Rectal smooth muscle tissue (tissue), 1 donor: ENCODE data around the gene ATRAID.

Experiments used
- H3K27ac ChIP-seq: one replicate; pipeline ENCODE4 v1.7.0; 2013; ENCODE audit warnings: low read depth, low read length, inconsistent platforms
- H3K27me3 ChIP-seq: one replicate; pipeline ENCODE4 v1.7.0; 2013; ENCODE audit warnings: low read length; ENCODE audit not compliant: control insufficient read depth, insufficient read depth
- H3K36me3 ChIP-seq: one replicate; pipeline ENCODE4 v1.7.0; 2013; ENCODE audit warnings: low read length; ENCODE audit not compliant: control insufficient read depth, insufficient read depth
- H3K4me1 ChIP-seq: one replicate; pipeline ENCODE4 v1.7.0; 2013; ENCODE audit warnings: low read length; ENCODE audit not compliant: control insufficient read depth, insufficient read depth
- H3K4me3 ChIP-seq: one replicate; pipeline ENCODE4 v1.7.0; 2013; ENCODE audit warnings: low read length
- H3K9ac ChIP-seq: one replicate; pipeline ENCODE4 v1.7.0; 2013; ENCODE audit warnings: low read length

The ATRAID gene

DNA sequence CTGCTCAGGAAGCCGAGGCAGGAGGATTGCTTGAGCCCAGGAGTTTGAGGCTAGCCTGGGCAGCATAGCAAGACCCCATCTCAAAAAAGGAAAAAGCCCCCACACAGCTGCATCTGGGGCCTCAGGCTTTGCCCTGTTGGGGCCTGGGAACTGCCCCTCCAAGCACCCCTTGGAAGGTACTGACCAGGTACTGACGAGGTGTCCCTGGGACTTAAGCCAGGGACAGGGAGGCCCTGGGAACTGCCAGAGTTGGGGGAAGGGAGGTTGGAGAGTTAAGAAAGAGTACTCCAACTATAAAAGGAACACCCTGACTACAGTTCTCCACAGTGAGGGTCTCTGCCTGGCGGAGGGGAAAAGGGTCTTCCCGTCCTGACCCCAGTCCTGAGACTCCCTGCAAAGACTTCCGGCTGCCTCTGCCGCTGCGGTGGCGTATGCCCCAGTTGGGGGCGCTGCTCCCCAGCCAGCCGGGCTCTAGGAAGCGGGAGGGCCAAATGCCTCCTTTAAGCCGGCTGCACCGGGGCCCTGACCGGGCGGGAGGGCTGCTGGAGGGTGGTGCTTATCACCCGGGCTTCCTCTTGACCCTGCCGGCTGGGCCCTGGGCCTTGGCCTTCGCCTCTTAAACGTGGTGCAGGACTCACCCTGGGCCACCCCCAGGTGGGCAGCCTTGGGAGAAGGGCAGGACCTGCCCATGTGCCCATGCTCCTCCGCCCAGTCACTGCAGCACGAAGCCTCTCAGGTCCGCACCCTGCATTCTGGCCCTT lies 38.2 kb downstream of the ATRAID start:
- no peaks in the 10 kb centered on the region for H3K27me3 ChIP-seq
- no peak overlapping the region for H3K27ac ChIP-seq
- no peaks in the 10 kb centered on the region for H3K36me3 ChIP-seq
- H3K4me3 ChIP-seq = no peak overlapping the region
- H3K9ac ChIP-seq = no peak overlapping the region
- H3K4me1 ChIP-seq = no peaks in the 10 kb centered on the region

DNA sequence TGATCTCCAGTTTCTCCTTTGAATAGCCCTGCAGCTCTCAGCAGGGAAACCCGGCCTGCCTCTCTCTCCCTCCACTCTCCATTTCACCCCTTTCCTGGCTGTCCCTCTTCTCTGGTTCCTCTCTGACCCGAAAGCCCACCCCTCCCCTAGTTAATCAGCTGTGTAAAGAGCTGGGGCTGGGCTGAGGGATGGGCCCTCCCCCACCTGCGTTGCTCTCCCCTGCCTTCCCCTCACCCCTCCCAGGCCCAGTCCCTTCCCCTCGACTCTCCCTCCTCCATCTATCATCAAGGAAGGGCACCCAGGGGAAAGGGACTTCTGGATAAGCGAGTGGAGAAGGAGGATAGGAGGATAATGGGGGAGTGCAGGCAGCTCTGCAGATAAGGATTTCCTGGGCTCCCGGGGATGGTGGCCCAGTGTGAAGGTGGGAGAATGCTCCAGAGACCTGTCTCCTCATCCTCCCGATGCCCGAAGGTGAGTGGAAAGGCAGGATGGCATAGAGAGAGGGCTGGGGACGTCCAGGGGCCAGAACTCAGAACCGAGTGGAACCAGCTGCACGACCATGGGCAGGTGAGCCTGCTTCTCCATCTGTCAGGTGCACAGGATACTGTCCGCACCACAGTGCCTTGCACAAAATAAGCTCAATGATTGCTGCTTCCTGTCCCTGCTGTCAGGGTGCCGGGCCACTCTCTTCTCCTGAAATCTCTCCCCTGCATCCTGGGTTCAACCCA lies 39.0 kb downstream of the ATRAID start:
- Histone ChIP-seq H3K27me3 (no peaks in the 10 kb centered on the region), H3K27ac (no peak overlapping the region), H3K4me3 (no peak overlapping the region), H3K9ac (no peak overlapping the region), H3K36me3 (no peaks in the 10 kb centered on the region), H3K4me1 (no peaks in the 10 kb centered on the region)

GRCh38 chr2:27251766-27252165 lies 39.9 kb downstream of the ATRAID start:
- H3K9ac ChIP-seq = no peak overlapping the region
- no peak overlapping the region for H3K27ac ChIP-seq
- no peaks in the 10 kb centered on the region for H3K36me3 ChIP-seq
- H3K27me3 ChIP-seq = no peaks in the 10 kb centered on the region
- H3K4me1 ChIP-seq = no peaks in the 10 kb centered on the region
- H3K4me3 ChIP-seq = no peak overlapping the region

DNA sequence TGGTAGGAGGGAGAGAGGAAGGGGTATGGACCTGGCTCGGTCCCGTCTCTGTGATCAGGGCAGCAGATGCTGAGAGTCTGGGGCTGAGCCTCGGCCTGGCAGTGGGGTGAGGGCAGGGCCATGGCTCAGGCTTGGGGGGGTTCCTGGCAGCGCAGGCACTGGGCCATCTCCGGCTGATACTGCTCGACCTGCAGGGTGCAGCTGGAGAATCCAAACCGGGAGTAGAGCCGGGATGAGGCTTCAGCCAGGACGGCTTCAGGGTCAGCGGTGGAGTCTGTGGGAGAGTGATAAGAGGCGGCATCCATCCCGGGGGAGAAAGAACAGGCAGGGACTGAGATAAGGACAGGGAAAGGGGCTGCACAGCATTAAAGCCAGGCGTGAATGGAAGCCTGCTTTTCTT lies 43.3 kb downstream of the ATRAID start:
- no peak overlapping the region for H3K4me3 ChIP-seq
- no peak overlapping the region for H3K27ac ChIP-seq
- H3K36me3 ChIP-seq = no peaks in the 10 kb centered on the region
- no peak overlapping the region for H3K9ac ChIP-seq
- peaks cover 14% of the 10 kb centered on the region for H3K27me3 ChIP-seq
- no peaks in the 10 kb centered on the region for H3K4me1 ChIP-seq

DNA sequence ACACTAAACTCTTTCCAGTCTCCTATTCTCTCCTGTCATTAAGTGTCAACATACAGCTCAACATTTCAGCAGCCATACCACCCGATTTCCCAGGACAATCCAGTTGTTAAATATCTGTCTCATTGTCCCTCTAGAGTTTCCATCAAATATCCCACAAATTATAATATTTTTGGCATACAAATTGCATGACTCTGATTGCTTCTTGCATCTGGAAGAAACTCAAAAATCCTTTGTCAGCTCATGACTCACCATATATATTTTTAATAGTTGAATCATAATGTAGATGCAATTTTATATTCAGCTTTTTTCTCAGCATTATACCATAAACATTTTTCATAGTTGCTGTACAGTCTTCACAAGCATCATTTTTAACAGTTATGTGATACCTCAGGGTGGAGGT lies 43.8 kb downstream of the ATRAID start:
- H3K4me3 ChIP-seq = no peak overlapping the region
- H3K36me3 ChIP-seq = no peaks in the 10 kb centered on the region
- H3K9ac ChIP-seq = no peak overlapping the region
- H3K4me1 ChIP-seq = no peaks in the 10 kb centered on the region
- no peak overlapping the region for H3K27ac ChIP-seq
- H3K27me3 ChIP-seq = peaks cover 18% of the 10 kb centered on the region

DNA sequence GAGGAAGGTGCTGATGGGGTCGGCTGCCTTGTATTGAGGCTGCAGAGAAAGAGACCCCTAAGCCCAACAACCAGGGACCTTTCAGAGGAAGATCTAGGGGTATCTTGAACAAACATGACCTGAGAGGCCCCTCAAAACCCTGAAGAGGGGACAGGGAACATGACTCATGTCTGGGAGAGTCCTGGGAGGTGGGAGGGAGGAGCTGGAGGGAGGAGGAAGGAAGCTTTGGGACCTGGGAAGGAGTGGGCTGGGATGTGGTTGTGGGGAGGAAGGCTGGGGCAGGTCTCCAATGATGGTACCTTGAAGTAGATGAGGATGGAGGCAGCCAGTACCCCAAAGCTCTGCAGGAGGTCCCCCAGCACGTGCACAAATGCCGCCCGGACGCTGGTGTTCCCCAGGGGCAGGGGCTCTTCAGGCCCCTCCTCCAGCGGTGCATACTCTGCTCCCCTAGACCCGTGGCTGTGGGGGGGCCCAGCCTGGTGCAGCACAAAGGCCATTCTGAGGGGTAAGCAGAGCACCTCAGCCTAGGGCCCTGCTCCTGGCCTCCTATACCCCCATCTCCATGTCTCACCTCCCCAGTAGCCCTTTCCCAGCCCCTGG lies 45.1 kb downstream of the ATRAID start:
- Histone ChIP-seq H3K4me1 (no peaks in the 10 kb centered on the region), H3K27ac (no peak overlapping the region), H3K27me3 (peaks cover 27% of the 10 kb centered on the region), H3K36me3 (no peaks in the 10 kb centered on the region), H3K4me3 (no peak overlapping the region), H3K9ac (no peak overlapping the region)

DNA sequence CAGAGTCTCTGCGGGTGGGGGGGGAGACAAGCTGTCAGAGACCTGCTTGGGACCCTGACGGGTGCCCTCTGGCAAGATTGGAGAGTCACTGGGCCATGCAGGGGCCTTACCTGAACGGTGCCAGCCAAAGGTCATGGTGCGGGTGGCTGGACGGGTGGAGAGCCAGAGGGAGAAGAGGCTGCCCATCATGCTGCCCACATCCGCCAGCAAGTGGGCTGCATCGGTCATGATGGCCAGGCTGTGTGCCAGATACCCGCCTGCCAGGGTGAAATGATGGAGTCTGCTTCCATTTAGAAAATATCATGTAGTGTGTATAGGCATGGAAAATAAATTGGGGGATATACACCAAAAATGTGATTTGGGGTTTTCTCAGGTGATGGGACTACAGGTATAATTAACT lies 46.2 kb downstream of the ATRAID start:
- H3K27me3 ChIP-seq = peaks cover 32% of the 10 kb centered on the region
- no peaks in the 10 kb centered on the region for H3K4me1 ChIP-seq
- H3K9ac ChIP-seq = no peak overlapping the region
- no peak overlapping the region for H3K27ac ChIP-seq
- no peaks in the 10 kb centered on the region for H3K36me3 ChIP-seq
- no peak overlapping the region for H3K4me3 ChIP-seq

GRCh38 chr2:27261241-27261925 lies 49.5 kb downstream of the ATRAID start:
- no peak overlapping the region for H3K27ac ChIP-seq
- peaks cover 47% of the 10 kb centered on the region for H3K27me3 ChIP-seq
- H3K9ac ChIP-seq = no peak overlapping the region
- H3K4me3 ChIP-seq = no peak overlapping the region
- no peaks in the 10 kb centered on the region for H3K36me3 ChIP-seq
- H3K4me1 ChIP-seq = no peaks in the 10 kb centered on the region

- H3K9ac ChIP-seq = no peak overlapping the region
- peaks cover 47% of the 10 kb centered on the region for H3K27me3 ChIP-seq
- no peak overlapping the region for H3K27ac ChIP-seq
- H3K4me3 ChIP-seq = no peak overlapping the region
- no peaks in the 10 kb centered on the region for H3K4me1 ChIP-seq
- H3K36me3 ChIP-seq = no peaks in the 10 kb centered on the region
Observed at GRCh38 chr2:27261926-27262298, 50.1 kb downstream of the ATRAID start.

- H3K27me3 ChIP-seq = peaks cover 43% of the 10 kb centered on the region
- H3K9ac ChIP-seq = no peak within 1 kb of the TSS
- H3K27ac ChIP-seq = no peak within 1 kb of the TSS
- no peaks in the 10 kb centered on the region for H3K4me1 ChIP-seq
- peak within 1 kb of the TSS; percentile 54 for H3K4me3 ChIP-seq
- no peaks in the 10 kb centered on the region for H3K36me3 ChIP-seq
Observed at GRCh38 chr2:27262379-27263286, 50.8 kb downstream of the ATRAID start, which contains the start of gene SLC30A3. Gene SLC30A3 (minus strand): TSS chr2:27263047. CDS start chr2:27262906, 141 bp downstream.

- H3K4me3 ChIP-seq = peak overlapping the region; percentile 54
- H3K27me3 ChIP-seq = peaks cover 40% of the 10 kb centered on the region
- H3K27ac ChIP-seq = no peak overlapping the region
Observed at GRCh38 chr2:27263287-27264252, 51.7 kb downstream of the ATRAID start.

More at GRCh38 chr2:27263287-27264252, 51.7 kb downstream of the ATRAID start:
- Histone ChIP-seq H3K36me3 (no peaks in the 10 kb centered on the region), H3K4me1 (no peaks in the 10 kb centered on the region), H3K9ac (no peak overlapping the region)
